T-helper 22 cell (primary cell): ENCODE data around the gene CTPS1.

Experiments used
- DNase-seq: peaks from one replicate; pipeline ENCODE4 v3.0.0-alpha.2; 2020; ENCODE audit warnings: low read depth

Gene CTPS1

DNA sequence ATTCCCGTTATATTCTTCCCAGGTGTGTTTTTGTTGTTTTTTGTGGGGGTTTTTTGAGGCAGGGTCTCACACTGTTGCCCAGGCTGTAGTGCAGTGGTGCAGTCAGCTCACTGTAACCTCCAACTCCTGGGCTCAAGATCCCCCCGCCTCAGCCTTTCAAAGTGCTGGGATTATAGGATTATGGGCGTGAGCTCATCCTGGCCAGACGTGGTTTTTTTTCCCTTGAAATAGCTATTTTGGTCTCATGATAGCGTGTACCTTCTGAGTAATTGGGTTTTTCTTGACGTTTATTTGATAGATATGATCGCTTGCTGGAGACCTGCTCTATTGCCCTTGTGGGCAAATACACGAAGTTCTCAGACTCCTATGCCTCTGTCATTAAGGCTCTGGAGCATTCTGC is 17.6 kb downstream of the CTPS1 start:
- no peak for DNase-seq

DNA sequence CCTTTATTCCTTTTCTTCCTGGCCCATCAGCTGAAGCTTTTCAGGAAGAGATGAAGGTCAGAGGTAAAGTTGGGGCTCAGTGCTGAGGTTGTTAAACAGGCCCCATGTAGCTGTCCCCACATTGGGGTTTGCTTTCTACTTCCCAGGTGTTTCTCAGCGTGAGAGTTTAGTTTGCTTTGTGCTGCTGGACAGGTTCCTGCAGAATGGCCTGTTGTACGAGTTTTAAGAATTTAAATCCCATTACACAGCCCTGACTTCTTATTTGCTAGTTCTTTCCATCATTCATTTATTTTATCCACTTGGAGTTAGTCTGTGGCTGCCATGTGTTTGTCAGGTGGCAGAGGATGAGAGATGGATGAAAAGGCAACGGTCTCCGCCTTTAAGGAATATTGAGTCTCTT is 19.2 kb downstream of the CTPS1 start:
- no peak for DNase-seq

DNA sequence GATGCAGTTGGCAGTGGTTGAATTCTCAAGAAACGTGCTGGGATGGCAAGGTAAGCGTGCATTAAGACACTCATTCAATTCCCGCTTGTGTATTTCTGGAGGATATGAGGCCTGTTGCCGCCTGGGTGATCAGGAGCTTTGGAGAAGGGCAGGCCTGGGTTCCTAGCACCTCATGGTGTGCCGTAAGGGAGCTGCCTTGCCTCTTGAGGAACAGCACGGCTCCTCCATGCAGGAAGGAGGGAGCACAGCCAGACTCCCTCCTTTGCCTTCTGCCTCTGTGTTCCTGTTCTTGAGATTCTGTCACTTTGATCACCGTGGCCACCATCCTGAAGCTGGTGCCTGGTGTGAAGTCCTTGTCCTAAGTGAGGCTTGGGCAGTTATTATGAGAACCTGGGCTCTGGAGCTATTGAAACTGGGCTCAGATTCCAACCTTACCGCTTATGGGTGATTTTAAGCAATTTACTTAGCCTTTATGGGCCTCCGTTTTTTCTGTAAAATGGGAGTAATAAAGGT is 23.7 kb downstream of the CTPS1 start:
- DNase-seq, result no peak

DNA sequence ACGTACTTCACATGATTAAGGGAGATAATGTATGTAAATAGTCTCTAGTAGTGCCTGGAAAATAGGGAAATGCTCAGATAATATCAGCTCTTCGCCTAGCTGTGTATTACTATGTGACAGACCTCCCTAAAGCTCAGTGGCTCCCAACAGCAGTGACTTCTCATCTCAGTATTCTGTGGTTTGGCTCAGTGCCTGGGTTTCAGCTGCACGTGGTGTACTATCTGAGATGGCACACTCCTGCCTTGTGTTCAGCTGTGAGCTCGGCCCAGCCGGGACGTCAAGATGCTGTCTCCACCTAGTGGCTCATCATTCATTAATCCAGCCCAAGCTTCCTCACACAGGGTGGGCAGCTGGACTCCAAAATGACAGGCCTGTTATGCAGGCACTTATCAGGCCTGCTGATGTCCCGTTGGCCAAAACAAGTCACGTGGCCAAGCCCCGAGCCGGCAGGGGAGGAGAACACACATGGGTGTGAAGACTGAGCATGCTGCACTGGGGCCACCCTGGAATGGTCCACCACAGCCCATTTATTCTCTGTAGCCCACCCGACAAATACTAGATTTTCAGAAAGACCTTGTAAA is 24.2 kb downstream of the CTPS1 start:
- DNase-seq, result peak; percentile 64

DNA sequence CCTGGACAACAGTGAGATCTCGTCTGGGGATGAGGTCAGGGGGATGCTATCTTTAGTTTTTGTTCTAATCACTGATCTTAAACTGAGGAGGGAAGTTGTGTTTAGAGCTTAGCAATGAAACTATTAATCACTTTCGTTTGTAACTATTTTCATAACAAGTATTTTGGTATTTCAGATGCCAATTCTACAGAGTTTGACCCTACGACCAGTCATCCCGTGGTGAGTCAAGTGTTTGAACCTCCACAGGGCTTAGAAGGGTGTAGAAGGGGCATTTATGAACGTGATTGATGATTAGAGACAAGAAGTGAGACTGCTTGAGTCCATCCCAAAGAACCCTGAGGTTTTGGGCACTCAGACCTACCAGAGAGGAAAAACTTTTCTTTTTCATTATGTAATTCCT is 26.4 kb downstream of the CTPS1 start:
- DNase-seq, result no peak

DNA sequence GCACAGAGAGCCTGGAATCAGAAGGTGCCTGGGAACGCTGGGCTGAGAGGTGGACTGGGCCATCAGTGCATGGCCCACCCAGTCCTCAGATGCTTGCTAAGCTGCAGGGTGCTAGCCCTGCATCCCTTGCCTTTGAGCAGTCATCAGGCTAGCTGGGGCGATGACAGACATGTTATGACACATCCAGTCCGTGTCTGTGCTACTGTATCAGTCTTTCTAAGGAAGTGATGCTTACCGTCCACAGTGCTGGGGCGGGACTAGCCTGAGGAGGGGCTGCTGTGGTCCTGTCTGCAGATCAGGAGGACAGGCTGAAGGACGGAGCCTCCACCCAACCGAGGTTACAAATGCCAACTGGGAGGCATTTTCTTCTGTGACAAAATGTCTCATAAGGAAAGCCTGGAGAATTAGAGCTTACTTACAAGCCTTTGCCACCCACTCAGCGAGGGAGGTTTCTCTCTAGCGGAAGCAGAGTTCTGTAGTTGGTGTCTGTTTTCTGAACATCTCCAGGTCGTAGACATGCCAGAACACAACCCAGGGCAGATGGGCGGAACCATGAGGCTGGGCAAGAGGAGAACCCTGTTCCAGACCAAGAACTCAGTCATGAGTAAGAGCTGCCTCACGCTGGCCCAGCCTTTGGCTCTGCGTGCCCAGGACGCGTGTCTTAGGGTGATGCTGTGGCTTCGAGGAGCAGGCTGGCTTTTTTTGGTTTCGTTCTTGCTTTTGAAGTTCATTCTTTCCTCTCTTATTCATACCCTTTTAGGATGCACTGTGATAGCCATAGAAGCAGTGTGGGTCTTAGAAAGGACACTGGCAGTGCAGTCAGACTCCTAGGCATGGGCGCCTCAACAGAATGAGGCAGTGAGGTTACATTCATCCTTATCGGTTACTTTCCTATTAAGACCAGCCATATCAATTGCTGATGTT is 27.7 kb downstream of the CTPS1 start:
- no peak for DNase-seq

DNA sequence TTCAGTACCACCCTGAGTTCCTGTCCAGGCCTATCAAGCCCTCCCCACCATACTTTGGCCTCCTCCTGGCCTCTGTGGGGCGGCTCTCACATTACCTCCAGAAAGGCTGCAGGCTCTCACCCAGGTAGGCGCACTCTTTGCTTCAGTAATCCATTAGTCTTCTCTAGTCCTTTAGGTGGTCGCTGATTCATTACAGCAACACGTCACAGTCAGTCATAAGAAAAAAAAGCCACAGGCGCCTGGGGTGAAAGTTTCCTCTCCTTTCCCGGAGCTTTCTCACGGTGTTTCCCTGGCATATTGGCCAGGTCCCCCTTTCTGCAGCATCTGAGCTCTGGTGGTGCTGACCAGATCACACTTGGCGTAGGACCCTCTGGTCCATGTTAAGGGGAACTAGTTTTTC is 30.0 kb downstream of the CTPS1 start:
- DNase-seq, result no peak

DNA sequence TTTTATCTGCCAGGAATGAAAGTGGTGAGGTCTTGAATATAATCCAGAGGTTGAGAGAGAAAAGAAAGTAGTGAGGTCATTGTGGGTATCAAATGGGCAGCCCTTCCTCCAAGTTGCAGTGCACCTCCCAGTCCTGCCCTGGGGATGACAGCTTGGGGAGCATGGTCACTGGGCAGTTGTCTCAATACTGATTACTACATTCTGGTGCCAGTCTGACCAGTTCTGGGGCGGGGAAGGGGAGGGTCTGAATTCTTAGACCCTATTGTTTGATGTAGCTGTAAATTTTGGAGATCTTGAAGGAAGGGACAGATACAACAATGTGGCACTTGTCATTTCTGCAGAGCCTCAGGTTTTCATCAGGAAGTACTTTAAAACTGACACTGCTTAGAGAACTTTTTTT is 30.8 kb downstream of the CTPS1 start:
- no peak for DNase-seq

DNA sequence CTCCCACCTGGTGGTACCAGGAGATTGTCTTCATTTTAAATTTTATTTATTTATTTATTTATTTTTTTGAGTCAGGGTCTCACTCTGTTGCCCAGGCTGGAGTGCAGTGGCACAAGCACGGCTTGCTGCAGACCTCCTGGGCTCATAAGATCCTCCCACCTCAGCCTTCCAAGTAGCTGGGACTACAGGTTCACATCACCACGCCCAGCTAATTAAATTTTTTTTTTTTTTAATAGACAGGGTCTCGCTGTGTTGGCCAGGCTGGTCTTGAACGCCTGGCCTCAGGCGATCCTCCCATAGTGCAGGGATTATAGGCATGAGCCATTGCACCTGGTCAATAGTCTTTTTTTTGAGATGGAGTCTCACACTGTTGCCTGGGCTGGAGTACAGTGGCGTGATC is 33.5 kb downstream of the CTPS1 start:
- DNase-seq, result no peak

DNA sequence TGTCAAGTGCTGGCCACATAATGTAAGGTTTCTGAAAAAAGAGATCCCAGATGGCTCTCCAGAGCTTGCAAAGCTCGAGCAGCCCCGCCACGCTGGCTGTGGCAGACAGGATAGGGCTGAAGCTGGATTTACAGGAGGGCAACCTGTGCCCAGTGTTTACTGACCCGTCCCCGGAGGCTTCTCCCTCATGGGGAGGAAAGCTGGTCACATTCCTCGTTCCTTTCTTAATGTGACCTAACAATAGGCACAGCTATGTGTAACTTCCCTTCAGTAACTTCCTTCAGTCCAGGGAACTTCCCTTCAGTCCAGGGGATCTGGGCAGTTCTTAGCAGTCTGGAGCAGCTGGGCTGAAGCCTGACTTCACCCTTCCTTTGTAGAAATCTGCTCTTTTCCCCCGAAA is 34.3 kb downstream of the CTPS1 start:
- no peak for DNase-seq

DNA sequence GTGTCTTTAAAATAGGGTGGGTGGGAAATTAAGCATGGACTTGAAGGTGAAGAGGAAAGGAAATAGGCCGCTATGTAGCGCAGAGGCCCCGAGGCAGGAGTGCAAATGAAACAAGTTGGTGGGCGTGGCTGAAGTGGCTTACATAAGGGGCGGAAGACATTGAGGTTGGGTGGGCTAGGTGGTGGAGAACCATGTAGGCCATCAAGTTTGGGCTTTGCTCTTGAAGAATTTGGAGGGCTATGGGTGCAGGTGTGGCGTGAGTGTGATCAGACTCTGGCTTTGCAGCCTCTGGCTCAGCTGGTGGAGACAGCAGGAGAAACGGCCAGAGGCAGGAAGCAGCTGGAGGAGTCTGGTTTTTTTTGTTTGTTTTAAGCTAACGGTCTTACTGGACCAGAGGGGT is 35.4 kb downstream of the CTPS1 start:
- DNase-seq, result no peak

DNA sequence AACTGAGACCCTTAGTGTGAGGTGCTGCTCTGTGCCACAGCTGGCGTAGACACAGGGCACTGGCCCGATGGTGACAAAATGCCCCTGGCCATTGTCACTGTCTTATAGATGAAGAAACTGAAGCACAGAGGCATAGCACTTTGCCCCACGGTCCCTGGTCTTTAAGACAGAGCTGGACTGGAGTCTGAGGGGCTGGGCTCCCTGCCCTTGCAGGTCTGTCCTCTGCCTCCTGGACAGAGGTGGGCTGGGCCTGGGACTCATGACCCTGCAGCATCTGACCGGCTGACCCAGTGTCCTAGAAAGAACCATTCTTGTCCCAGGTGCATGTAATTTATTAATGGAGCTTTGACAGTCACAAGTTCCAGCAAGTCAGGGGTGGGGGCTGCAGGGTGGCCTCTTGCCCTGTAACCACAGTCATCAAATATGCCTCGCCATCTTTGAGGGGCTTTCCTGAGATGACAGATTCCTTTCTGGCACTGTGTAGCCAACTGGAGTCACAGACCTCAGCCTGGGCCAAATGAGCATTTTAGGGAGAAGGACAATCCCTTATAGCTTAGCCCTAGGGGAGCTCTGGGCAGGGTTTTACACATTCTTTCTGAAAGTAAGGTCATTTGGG is 35.9 kb downstream of the CTPS1 start:
- DNase-seq, result no peak

DNA sequence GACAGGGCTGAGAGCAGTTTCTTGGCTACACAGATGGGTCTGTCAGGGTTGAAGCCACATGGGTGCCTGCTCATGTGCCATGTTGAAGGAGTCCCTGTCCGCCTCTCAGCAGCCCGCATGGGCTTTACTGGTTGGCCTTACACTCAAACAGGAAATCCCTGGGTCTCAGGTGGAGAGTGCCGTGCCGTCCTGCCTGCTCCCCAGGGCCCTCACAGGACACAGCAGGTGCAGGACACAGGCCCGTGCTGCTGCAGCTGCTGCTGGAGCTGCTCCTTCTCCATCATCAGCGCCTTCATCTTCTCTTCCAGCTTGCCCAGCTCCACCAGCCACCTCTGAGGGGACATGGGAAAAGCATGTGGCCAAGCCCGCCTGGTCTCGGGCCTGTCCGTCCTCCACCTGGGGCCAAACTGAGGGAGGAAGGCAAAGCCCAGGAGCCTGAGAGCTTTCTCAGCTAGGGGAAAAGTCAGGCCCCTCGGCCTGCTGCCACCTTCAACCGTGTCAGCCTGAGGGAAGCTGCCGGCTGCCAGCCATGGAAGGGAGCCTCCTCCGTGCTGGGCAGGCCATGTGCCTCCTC is 36.5 kb downstream of the CTPS1 start:
- no peak for DNase-seq

DNA sequence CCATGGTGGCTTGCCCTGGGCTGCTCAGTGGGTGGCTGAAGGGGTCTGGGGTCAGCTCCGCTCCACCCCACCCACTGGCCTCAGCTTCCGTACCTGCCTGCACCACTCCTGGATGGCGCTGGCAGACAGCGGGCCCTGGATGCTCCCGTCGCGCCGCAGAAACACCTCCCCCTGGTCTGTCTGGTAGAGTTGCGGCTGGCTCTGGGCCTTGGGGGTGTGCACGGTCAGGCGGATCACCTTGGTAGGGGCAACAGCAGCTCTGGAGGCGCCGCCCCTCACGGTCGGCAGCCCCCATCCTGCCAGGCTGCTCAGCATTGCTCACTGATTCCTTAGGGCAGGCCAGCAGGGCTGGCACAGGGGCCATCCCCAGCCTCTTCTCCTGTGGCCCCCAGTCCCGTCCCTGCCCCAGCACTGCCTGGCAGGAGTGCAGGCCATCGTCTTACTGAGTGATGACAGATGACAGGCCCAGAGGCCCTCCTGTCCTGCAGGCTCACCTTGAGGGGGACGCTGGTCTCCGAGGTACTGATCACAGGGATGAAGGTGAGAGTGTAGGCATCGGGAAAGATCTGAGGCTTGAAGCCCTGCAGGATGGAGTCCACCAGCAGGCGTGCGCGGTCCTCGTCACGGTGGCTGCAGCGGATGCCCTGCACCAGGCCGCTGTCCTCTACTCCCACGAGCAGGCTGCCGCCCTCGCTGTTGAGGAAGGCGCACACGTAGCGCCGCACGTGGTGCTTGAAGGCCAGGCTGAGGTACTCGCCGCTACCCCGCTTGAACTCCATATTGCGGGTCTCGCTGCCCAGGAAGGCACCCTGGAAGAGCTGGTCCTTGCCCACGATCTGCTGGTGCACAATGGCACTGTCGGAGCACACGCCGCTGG is 37.9 kb downstream of the CTPS1 start:
- no peak for DNase-seq

DNA sequence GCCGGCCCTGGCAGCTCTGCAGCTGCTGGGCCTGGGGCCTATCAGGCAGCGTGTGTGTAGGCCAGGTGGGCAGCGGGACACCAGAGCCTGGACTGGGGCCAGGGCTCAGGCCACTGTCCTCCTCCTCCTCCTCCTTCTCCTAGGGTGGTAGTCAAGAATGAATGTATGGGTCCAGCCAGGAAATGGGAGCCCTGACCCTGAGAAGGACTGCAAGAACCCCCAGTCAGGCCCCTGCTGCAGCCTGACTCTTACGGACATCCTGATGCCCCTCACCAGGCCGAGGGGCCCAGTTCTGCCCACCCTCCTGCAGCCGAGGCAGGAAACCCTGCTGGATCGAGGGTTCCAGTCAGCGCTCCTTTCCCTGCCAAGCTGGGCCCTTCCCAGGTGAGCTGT is 38.5 kb downstream of the CTPS1 start:
- no peak for DNase-seq

DNA sequence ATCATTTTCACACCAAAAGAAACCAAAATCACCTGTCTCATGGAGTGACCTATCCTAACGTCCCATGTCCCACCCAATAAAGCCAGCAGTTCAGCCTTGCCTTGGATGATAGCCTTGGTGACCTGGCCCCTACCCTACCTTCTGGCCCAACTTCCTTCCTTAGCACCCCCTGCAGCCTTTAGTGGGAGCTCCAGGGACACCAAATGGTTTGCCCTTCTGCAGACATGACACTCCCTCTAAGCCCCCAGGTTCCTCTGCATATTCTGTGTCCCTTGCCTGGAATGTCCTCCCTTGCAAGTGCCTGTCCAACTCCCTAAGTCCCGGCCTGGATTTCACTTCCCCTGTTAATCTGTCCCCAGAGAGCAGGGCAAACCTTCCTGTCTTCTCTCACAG is 39.9 kb downstream of the CTPS1 start:
- DNase-seq, result no peak

DNA sequence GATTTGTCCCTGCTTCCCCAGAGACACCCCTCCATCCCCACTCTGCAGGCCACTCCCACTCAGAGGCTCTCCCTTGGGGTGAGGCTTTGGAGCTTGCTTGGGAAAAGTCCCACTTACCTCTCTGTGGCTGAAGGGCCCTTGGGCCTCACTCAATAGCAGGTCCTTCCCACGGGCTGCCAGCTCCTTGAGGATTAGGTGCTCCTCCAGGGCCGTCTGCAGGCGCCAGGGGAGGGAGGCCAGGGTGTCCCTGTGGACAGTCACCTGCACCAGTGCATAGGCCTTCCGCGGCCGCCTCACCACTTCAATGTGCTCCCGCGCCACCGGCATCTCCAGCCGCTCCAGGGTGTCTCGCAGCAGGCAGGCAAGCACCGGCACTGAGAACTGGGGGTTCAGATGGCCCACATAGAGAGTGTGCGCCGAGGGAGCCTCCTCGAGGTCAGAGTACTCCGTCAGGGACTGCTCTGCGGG is 40.6 kb downstream of the CTPS1 start:
- no peak for DNase-seq

DNA sequence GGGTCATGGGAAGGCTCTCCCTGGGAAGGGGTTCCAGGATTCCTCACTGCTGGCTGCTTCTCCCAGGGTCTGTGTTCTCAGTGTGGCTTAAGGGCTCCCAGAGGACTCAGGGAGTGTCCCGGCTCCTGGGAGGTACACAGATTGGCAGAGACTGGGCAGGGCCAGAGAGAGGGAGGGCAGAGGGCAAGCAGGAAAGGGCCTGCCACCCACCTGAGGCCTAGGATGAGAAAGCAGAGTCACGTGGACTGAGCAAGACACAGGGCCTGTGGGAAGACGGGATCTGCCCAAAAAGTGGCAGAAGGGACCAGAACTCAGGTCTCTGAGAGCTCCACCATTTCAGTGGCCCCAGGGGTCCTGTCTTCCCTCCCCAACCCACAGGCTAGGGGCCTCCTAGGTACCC is 41.2 kb downstream of the CTPS1 start:
- no peak for DNase-seq

DNA sequence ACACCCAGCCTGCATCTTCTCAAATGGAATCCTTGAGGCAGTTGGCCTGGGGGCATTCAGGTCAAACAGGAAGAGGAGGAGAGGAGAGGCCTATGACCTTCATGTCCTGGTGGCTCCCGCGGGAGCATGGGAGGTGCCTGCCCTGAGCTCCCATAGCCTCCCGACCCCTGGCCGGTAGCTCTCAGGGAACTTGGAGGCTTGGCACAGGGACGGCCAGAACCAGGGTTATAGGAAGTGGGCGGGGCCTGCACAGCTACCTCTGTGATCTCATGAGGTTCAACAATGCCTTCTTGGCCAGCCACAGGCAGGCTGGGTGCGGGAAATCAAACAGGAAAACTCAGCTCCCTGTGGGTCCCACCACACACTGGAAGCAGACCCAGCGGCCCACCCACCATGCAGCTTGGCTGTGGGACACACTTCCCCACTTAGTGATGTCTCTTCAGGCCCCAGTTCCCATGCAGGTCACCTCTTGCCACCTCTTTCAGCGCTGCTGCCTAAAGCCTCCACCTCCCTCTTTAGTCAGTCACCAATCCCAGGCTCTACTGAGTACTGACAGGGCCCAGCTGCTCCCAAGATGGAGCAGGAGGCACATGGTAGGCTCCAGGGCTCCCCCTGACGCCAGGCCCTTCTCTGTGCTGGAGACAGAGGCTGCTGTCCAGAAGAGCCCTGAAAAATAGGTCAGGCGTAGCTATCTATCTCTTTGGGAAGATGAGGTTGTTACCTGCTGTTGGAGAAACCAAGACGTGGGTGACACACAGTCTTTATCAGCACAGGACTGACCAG is 42.2 kb downstream of the CTPS1 start, which contains the start of gene SLFNL1:
TSS of gene SLFNL1 (minus strand) at position 200 of the 783 bp plus-strand sequence. CDS start 1,065 bp downstream, outside the sequence.
- no peak for DNase-seq

DNA sequence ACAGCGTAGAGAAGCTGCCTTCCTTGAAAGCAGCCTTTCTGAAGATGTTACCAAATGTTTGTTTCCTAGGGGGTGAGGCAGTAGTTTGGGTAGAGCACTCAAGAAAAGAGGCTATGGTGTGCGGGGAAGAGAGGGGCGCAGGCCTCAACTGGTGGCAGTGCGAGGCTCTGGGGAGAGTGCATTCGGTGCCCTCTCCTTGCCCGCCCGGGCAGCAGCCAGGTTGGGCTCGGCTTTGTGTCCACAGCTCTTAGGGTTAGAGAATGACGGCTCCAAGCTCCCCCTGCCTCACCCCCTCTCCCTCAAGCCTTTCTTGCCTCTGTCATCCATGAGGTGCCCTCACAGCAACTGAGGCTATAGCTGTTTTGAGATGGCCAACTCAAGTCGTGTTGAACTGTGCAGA is 42.9 kb downstream of the CTPS1 start:
- no peak for DNase-seq
